Measurements from ENCODE around the gene CYB561.

CYB561 gene, protein sequence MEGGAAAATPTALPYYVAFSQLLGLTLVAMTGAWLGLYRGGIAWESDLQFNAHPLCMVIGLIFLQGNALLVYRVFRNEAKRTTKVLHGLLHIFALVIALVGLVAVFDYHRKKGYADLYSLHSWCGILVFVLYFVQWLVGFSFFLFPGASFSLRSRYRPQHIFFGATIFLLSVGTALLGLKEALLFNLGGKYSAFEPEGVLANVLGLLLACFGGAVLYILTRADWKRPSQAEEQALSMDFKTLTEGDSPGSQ

DNA sequence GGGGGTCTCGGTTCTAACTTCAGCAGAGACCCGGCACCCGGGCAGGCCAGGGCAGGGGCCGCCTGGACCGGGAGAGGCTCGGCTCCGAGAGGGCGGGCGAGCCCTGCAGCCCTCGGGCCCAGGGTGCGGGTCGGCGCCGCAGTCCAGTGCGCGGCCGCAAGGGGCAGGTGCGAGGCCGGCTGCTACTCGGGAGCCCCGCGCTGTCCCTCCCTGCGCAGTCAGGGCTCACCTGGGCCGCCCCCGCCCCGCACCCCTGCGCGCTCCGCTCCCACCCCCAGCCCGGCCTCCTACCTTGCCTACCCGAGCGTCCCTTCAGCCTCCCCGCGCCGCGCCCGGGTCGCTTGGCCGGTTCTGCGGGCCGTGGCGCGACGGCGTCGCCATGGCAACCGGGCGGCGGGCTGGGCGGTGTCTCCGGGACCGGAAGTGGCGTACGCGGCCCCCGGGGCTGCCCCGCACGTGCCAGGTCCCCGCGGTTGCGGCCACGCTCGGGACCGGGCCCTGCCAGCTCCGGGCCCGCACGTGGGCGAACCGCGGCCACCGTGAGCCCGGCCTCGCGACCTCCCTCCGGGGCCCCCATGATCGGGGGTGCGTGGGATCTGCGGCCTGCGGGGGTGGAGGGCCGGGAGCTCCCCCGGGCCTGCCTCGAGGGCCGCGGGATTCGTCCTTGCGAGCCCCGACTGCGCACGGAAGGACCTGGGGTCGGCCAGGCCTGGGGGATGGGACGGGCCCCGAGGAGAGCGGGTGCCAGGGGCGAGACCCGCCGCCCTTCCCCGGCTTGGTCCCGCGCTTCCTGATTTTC lies at the start of gene CYB561:
Gene CYB561 (minus strand): TSS at position 353 of the 799 bp plus-strand sequence. CDS start 8,759 bp downstream, outside the sequence.
- no peak for FAIRE-seq

DNA sequence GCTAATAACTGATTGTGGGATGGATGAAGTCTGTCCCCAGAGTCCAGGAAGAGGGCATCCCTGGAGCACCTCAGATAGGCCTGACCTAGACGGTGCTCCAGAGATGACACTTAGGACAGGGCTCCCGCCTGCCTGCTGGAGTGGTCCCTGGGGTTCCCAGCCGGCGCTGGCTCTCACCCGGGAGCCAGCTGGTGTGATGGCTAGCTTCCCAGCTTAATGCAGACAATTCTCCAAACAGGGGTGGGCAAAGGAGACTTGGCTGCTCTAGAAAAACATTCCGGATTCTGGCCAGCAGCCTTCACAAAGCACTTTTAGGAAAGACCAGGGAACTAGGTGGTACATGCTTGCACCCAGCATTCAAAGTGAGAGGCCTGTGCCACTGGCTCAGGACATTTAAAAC lies 49.4 kb upstream of the CYB561 start:
- FAIRE-seq, result no peak

DNA sequence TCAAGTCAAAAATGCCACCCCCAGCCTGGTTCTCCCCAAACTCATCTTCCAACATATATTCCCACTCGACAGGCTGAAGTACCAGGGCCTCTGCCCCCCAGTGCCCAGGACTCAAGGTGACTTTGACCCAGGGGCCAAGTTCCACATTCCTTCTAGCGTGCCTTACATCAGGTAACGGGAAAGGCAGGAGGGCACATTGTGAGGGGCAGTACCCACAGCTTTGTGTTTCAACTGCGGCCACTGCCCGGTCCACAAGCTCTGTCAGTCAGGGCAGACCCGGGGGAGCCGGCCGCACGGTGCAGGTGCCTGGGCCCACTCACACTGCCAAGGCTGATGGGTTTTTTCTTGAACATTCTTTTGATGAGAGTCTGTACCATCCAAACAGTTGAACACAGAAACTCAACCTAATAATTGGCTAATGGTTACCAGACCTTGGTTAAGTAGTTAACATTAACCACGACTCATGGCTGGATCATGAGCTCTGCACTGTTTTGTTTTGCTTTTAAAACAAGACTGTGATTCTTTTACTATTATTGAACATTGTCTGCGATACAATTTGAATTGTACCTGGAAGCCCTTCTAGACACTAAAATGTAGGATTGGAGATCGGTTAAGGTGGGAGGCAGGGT lies 48.3 kb upstream of the CYB561 start:
- no peak for FAIRE-seq

DNA sequence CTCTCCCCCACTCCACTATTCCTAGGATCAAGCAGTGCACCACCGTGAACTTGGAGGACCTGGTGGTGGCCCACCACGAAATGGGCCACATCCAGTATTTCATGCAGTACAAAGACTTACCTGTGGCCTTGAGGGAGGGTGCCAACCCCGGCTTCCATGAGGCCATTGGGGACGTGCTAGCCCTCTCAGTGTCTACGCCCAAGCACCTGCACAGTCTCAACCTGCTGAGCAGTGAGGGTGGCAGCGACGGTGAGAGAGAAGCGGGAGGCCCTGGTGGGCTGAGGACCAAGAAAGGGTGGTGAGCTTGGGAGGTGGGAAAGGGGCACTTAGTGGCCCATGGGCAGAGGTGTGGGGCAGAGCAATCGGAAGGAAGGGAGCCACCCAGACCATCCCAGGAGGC lies 47.3 kb upstream of the CYB561 start:
- no peak for FAIRE-seq

DNA sequence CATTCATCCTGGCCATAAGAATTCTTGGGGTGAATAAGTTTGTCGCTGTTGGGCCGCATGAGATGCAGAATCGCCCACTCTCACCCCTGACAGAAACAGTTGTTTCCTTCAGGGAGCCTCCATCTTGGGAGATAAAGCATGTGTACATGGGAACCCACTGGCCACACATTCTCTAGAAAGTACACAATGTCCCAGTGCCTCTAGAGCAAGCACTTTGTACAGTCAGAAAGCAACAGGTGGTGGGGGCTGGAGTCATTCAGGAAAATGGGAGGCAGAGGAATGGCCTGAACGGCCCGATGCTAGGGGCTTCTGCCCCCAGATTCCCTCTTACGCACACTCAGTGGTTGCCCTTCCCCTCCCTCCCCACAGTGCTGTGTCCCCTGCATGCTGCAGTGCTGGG lies 46.8 kb upstream of the CYB561 start:
- FAIRE-seq, result no peak

DNA sequence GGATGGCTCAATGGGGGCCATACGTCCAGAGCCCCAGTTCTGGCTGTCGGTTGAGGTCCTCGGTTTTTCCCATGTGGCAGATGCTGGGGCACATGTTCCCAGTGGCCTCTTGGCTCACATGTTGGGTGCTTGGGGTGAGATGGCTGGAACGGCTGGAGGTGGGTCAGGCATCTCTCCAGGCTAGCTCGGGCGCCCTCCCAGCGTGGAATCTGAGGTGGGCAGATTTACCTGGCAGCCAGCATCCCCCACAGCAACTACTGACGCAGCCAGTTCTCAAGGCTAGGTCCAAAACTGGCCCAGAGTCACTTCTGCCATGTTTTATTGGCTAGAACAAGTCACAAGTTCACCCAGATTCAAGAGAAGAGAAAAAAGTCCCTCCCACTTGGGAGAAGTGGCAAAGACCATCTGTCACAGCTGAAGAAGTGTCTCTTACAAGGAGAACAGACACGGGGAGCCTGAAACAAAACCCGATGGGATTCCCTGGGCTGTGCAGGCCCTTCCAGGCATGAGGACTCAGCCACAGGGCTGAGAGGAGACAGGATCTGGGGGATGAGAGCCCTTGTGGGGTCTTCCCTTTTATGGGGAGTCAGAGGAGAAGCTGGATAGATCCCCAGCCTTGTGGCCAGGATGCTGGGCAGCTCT lies 46.0 kb upstream of the CYB561 start:
- FAIRE-seq, result no peak

DNA sequence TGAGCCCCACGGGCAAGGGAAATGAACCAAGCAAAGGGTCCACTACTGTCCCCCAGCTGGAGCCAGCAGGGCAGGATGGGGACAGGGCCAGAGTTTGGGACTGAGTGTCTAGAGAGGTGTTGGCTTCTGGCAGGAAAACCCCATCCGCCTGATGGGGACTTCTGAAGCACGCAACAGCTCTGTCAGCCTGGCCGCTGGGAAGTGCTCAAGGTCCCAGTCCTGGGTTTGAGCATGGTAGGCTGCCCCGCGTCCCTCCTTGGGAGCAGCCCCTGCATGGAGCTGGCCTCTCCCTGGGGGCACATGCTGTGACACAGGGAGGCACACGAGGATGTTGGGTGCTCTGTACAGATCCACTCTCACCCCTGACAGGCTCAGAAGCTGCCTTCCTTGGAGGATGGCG lies 45.3 kb upstream of the CYB561 start:
- no peak for FAIRE-seq

DNA sequence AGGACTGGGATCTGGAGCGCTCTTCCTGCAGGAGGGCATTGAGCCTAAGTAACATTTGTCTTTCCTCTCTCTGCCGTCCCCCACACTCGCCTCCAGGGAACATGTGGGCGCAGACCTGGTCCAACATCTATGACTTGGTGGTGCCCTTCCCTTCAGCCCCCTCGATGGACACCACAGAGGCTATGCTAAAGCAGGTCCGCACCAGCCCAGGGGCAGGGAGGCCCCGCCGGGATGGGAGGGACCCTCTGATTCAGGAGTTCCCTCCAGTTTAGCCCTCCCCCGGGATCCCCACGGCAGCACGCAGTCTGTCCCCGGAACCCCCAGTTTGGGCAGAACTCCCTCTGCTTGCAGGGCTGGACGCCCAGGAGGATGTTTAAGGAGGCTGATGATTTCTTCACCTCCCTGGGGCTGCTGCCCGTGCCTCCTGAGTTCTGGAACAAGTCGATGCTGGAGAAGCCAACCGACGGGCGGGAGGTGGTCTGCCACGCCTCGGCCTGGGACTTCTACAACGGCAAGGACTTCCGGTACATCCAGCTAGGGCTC lies 44.8 kb upstream of the CYB561 start:
- no peak for FAIRE-seq

DNA sequence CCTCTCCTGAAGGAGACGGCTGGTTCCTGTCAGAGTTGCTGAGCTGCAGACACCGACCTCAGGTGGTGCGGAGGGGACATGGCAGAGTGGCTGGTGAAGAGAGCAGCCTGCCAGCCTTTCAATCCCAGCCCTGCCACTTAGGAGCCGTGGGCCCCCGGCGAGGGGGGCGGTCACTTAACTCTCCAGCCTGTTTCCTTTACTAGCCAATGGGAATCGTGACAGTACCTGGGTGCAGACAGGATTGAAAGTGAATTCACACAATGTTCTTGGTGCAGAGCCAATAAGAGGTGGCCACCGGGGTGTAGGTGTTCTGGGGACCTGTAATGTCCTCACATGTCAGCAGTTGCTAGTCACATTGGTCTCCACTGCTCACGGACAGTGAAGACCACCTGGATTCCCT lies 44.2 kb upstream of the CYB561 start:
- no peak for FAIRE-seq

DNA sequence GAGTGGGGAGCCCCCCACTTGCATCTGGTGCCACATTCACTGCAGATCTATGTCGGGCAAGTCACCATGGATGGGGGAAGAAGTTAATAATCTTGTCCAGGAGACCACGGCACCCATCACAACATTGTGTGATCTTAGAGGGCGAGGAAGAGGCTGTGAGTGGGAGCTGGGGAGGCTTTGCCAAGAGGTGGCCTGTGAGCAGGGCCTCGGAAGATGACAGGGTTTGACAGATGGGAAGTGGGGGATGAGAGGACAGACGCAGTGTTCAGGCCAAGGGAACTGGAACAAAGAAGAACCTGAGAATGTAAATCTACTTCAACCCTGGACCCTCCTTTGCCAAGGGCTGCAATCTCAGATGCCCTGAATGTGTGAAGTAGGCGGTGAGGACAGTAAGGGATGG lies 43.2 kb upstream of the CYB561 start:
- no peak for FAIRE-seq

DNA sequence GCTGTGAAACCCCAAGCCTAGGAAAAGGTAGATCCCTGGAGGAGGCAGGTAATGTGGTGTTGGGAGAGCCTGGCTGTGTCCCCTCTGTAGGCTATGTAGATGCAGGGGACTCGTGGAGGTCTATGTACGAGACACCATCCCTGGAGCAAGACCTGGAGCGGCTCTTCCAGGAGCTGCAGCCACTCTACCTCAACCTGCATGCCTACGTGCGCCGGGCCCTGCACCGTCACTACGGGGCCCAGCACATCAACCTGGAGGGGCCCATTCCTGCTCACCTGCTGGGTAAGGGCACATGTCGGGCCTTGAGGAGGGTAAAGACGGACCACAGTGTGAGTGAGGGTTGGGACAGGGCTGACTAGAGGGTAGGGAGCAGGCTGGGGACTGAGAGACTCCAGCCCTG lies 42.7 kb upstream of the CYB561 start:
- no peak for FAIRE-seq

DNA sequence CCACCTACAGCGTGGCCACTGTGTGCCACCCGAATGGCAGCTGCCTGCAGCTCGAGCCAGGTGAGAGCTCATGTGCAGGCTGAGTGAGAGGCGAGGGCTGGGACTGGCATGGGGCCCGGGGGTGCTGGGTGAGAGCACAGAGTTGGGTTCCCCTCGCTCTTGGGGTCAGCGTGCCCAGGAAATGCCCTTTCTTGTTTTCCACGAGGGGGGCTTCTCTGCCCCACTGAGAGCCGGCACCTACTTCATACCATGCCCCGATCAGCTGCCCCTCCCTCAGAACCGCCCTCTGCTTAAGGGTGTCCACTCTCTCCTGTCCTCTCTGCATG lies 40.9 kb upstream of the CYB561 start:
- FAIRE-seq, result no peak

DNA sequence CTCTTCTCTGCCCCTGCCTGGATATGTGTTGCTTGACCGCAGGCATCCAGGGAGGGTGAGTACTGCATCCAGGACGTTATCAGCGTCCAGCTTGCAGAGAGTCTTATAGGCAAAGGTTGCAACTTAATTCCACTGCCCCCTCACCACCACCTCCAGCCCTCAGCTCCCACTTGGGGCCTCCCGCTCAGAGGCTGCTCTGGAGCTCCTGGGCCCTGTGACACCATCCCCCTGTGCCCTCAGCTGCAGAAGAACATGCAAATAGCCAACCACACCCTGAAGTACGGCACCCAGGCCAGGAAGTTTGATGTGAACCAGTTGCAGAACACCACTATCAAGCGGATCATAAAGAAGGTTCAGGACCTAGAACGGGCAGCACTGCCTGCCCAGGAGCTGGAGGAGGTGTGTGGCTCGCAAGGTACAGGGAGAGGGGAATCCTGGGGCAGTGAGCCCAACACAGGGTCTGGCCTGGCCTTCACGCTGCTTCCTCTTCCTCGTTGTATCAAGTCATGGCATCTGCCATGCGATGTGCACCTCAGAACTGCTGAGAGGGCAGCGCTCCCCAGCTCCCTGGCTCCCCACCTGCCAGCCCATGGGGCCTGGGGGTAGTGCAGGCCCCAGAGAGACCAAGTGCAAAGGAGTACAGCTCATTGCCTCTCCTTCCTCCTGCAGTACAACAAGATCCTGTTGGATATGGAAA lies 40.4 kb upstream of the CYB561 start:
- no peak for FAIRE-seq

DNA sequence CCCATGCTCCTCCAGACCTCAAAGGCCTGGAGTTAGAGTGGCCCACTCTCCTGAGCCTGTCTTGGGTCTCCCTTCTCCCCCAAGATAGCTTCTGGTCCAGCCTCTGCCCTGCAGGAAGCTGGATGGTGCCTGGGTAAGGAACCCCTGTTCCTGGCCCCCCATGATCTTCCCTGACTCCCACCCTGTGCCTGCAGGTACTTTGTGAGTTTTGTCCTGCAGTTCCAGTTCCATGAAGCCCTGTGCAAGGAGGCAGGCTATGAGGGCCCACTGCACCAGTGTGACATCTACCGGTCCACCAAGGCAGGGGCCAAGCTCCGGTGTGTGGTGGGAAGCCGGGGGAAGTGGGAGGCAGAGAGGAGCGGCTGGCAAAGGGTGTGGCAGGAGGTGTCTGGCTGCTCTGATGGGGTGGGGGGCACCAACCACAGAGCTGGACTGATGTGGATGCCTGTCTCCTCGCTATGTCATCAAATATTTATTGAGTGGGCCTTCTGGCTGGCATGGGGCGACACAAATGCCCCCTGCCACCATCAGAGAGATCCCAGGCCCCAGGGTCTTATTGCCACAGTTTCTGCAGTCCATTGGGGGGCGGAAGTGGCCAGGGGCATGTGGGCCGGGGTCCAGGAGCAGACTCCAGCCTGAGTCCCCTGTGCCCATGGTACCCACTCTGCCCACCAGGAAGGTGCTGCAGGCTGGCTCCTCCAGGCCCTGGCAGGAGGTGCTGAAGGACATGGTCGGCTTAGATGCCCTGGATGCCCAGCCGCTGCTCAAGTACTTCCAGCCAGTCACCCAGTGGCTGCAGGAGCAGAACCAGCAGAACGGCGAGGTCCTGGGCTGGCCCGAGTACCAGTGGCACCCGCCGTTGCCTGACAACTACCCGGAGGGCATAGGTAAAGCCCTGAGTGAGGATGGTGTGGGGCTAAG lies 37.8 kb upstream of the CYB561 start:
- no peak for FAIRE-seq

DNA sequence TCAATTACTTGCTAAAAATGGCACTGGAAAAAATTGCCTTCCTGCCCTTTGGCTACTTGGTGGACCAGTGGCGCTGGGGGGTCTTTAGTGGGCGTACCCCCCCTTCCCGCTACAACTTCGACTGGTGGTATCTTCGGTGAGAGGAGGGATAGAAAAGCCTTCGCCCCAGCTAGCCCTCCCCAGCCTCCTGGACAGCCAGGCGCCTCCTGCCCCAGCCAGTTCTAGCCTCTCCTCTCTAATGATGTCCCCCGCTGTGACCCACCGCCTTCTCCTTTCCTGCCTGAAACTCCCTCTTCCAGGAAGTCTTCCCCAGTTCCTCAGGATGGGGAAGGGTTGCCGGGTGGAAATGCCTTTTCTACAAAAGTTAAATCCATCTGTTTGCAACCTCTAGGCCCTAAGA lies 36.9 kb upstream of the CYB561 start:
- FAIRE-seq, result no peak

DNA sequence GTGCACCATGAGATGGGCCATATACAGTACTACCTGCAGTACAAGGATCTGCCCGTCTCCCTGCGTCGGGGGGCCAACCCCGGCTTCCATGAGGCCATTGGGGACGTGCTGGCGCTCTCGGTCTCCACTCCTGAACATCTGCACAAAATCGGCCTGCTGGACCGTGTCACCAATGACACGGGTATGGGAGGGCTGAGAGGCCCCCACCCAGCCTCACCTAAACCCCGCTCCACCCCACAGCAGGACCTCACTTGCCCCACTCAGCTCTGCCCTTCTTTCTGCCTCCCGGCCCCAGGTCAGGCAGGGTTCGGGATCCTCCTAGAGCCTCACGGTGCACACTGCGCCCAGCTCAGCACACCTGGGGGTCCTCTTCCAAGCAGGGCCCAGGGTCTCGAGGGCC lies 36.4 kb upstream of the CYB561 start:
- no peak for FAIRE-seq

DNA sequence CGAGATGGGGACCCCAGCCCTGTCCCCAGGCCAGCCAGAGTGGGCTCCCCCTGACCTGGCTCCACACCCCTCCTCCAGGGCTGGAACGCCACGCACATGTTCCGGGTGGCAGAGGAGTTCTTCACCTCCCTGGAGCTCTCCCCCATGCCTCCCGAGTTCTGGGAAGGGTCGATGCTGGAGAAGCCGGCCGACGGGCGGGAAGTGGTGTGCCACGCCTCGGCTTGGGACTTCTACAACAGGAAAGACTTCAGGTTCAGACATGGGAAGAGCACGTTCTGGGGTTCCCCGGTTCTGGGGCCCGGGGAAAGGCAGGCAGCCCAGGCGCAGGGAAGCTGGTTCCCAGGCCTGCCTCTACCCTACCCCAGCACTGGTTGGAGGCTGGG lies 35.4 kb upstream of the CYB561 start:
- no peak for FAIRE-seq

DNA sequence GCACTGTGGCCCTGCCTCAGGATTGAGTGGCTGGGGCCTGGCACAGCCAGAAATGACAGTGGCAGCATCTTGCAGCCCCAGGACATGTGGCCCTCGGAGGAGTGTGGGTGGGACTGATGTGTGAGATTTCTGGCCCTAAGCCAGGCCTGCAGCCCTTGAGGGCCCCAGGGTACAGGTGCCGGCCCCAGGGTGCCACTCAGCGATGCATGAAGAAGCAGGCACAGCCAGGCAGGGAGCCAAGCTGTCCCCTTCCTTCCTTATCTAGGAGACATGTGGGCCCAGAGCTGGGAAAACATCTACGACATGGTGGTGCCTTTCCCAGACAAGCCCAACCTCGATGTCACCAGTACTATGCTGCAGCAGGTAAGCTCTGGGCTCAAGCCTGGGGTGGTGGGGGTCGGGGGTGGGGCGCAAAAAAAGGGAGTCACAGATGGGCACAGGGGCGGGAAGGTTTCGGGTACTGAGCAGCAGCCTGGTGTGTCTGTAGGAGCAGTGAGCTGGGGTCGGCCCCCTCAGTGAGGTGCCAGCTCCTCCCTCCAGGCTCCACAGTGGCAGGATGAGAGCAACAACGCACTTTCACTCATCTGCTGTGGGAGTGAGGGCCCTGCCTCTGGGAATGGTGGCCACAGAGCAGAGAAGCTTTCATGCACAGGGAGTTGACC lies 34.9 kb upstream of the CYB561 start:
- no peak for FAIRE-seq

DNA sequence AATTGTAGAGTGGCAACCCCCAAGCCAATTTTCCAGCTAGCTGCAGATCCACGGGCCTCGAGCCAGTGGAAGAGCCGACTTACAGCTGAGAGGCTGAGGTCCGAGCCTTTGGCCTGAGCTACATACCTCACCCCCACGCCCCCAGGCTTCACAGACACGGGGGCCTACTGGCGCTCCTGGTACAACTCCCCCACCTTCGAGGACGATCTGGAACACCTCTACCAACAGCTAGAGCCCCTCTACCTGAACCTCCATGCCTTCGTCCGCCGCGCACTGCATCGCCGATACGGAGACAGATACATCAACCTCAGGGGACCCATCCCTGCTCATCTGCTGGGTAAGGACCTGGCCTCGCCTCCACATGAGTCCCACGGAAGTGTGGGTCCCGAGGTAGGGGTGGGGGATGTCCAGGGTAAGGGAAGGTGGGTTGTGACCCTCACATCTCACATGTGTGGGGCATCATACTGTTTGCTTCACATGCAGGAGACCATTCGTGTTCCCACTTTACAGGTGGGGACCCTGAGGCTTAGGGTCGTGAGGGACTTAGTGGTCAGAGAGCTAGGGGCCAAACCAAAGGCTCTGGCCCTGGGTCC lies 34.2 kb upstream of the CYB561 start:
- no peak for FAIRE-seq

DNA sequence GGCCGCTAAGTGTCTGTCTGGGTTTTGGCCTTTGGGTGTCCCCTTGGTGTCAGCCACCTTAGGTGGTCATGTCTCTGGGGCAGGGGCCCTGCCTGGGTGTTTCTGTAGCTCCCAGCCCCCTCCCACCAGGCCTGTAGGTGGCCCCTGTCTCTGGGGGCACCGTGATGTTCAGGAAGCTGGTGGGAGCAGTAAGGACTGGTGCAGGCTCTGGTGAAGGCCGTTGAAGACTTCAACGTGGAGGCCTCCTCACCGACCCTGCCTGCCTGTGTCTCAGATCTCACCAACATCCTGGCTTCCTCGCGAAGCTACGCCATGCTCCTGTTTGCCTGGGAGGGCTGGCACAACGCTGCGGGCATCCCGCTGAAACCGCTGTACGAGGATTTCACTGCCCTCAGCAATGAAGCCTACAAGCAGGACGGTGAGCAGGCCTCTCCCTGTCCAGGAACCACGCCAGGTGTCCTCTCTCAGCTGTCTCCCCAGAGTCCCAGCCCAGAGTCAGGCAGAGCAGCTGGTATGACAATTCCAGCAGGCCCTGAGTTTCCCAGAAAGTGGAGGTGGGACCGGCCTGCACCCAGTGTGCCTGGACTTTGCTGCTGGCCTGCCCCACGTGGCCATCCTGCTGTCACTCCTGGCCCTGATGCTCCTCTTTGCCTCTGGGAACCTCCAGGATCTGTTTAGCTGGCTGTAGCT lies 33.5 kb upstream of the CYB561 start:
- no peak for FAIRE-seq

All from colon (tissue), 2 donors.